Activated CD8-positive, alpha-beta T cell treated with anti-CD3 and anti-CD28 coated beads, Interleukin-2, amount 10 ng/mL, durations not matched to agents 7 days and 5 days (primary cell): Measurements from ENCODE around the gene IFRD2. TPM values are rescaled to one million over a fixed set of nuclear protein-coding genes. Genes with fewer than 3 reads are reported as not detected.
"Not testable (repeated sequence)": the region's sequence is repeated elsewhere in the genome, so short reads cannot be mapped to it uniquely, and the experiment has no call there.

Experiments used
- ATAC-seq: fragments of 150-1000 bp; cut with Tn5 transposase; one replicate; pipeline ENCODE4 v1.10.0; 2021; ENCODE audit warnings: moderate library complexity
- CTCF ChIA-PET: fragments of 350-600 bp; sonication (Branson Sonifier 250); formaldehyde crosslinking; loops from one replicate; lab custom pipeline; 2021; ENCODE audit warnings: antibody characterized with exemption; lab: Charles Lee
- POLR2A ChIA-PET: fragments of 350-600 bp; sonication (Branson Sonifier 250); formaldehyde crosslinking; loops from one replicate; lab custom pipeline; 2021; ENCODE audit warnings: antibody characterized with exemption; lab: Charles Lee
- DNase-seq: peaks from one replicate; pipeline ENCODE4 v3.0.0-alpha.2; 2020
- H3K27ac Mint-ChIP-seq: one replicate; pipeline ENCODE4 v1.8.0; 2021; ENCODE audit warnings: mild to moderate bottlenecking, mixed read lengths
- H3K27me3 Mint-ChIP-seq: one replicate; pipeline ENCODE4 v1.8.0; 2021; ENCODE audit warnings: low read depth, mixed read lengths
- H3K36me3 Mint-ChIP-seq: one replicate; pipeline ENCODE4 v1.8.0; 2021; ENCODE audit warnings: low read depth, mixed read lengths
- H3K4me1 Mint-ChIP-seq: one replicate; pipeline ENCODE4 v1.8.0; 2021; ENCODE audit warnings: low read depth, mixed read lengths
- H3K4me3 Mint-ChIP-seq: one replicate; pipeline ENCODE4 v1.8.0; 2021; ENCODE audit warnings: mild to moderate bottlenecking, mixed read lengths
- H3K9me3 Mint-ChIP-seq: one replicate; pipeline ENCODE4 v1.8.0; 2022; ENCODE audit warnings: mixed read lengths; ENCODE audit not compliant: insufficient read depth
- total RNA-seq, 2 experiments: library from RNA; stranded (reverse); gene quantifications; one replicate each; pipeline ENCODE4 v1.2.3, GENCODE V29; 2021

The IFRD2 gene
- total RNA-seq, 2 experiments from 2014 or later: 81.3 to 85.1 TPM

- Mint-ChIP-seq H3K27me3 (no peaks in the 10 kb centered on the region), H3K4me3 (no peak overlapping the region), H3K36me3 (peaks cover 8% of the 10 kb centered on the region), H3K4me1 (peaks cover 43% of the 10 kb centered on the region), H3K27ac (no peak overlapping the region), H3K9me3 (no peaks in the 10 kb centered on the region)
- ChIA-PET CTCF (interaction anchor here (1.9 to 7.4 kb wide), 3 partner anchors 9 to 92 kb away, joined by 5 to 113 read pairs (median 5); partner anchors contain the start of genes HYAL1, HYAL3, NAA80 and TUSC2), POLR2A (interaction anchor here (1.3 to 3.5 kb wide), 4 partner anchors 9 to 19 kb away, joined by 4 to 14 read pairs (median 11); partner anchors contain the start of genes HYAL3, NAA80 and TUSC2)
- DNase-seq (no peak), ATAC-seq (no peak)
Measured at GRCh38 chr3:50318615-50319014, 26.4 kb upstream of the IFRD2 start.

- POLR2A ChIA-PET: interaction anchor here (1.3 to 3.3 kb wide), 4 partner anchors 10 to 19 kb away, joined by 4 to 13 read pairs (median 10); partner anchors contain the start of gene TUSC2
- ATAC-seq: no peak
- Mint-ChIP-seq H3K4me1 (peaks cover 40% of the 10 kb centered on the region), H3K36me3 (peaks cover 8% of the 10 kb centered on the region), H3K27me3 (no peaks in the 10 kb centered on the region), H3K4me3 (no peak overlapping the region), H3K27ac (no peak overlapping the region), H3K9me3 (no peaks in the 10 kb centered on the region)
- CTCF ChIA-PET: interaction anchor here (1.9 to 7.4 kb wide), 3 partner anchors 10 to 91 kb away, joined by 5 to 113 read pairs (median 5); partner anchors contain the start of genes HYAL1, HYAL3, NAA80 and TUSC2
- no peak for DNase-seq
Measured at GRCh38 chr3:50318163-50318562, 25.9 kb upstream of the IFRD2 start.

GRCh38 chr3:50317300-50317699 is 25.1 kb upstream of the IFRD2 start:
- no peak for ATAC-seq
- H3K27ac Mint-ChIP-seq: peak overlapping the region; percentile 88
- no peak for DNase-seq
- CTCF ChIA-PET: interaction anchor here (1.4 kb wide), 1 partner anchor 28 kb away, joined by 3 read pairs; no protein-coding TSS in a partner anchor
- H3K4me1 Mint-ChIP-seq: peaks cover 35% of the 10 kb centered on the region
- peaks cover 8% of the 10 kb centered on the region for H3K36me3 Mint-ChIP-seq
- POLR2A ChIA-PET: interaction anchor here (1.0 to 3.3 kb wide), 3 partner anchors 11 to 20 kb away, joined by 4 to 13 read pairs (median 12); partner anchors contain the start of genes HYAL3, NAA80 and TUSC2
- H3K4me3 Mint-ChIP-seq: peak overlapping the region; percentile 59
- no peaks in the 10 kb centered on the region for H3K27me3 Mint-ChIP-seq
- no peaks in the 10 kb centered on the region for H3K9me3 Mint-ChIP-seq

GRCh38 chr3:50316657-50317242 is 24.5 kb upstream of the IFRD2 start:
- POLR2A ChIA-PET: interaction anchor here (1.0 to 3.3 kb wide), 3 partner anchors 11 to 21 kb away, joined by 4 to 13 read pairs (median 12); partner anchors contain the start of genes HYAL3, NAA80 and TUSC2
- CTCF ChIA-PET: interaction anchor here (1.4 kb wide), 1 partner anchor 28 kb away, joined by 3 read pairs; no protein-coding TSS in a partner anchor
- peaks cover 33% of the 10 kb centered on the region for H3K4me1 Mint-ChIP-seq
- DNase-seq (peak; percentile 80), ATAC-seq (peak; percentile 63)
- H3K36me3 Mint-ChIP-seq: peaks cover 8% of the 10 kb centered on the region
- no peaks in the 10 kb centered on the region for H3K27me3 Mint-ChIP-seq
- H3K4me3 Mint-ChIP-seq: peak overlapping the region; percentile 59
- H3K9me3 Mint-ChIP-seq: no peaks in the 10 kb centered on the region
- peak overlapping the region; percentile 88 for H3K27ac Mint-ChIP-seq

- H3K36me3 Mint-ChIP-seq: peaks cover 9% of the 10 kb centered on the region
- POLR2A ChIA-PET: interaction anchor here (0.9 to 1.8 kb wide), 2 partner anchors 17 to 23 kb away, joined by 3 to 4 read pairs; no protein-coding TSS in a partner anchor
Measured at GRCh38 chr3:50314816-50315215, 22.6 kb upstream of the IFRD2 start.

GRCh38 chr3:50314342-50314741 is 22.1 kb upstream of the IFRD2 start:
- no peaks in the 10 kb centered on the region for H3K9me3 Mint-ChIP-seq
- ChIA-PET POLR2A (interaction anchor here (1.8 kb wide), 1 partner anchor 16 kb away, joined by 4 read pairs; no protein-coding TSS in a partner anchor), CTCF (interaction anchor here (2.0 kb wide), 1 partner anchor 10 kb away, joined by 7 read pairs; no protein-coding TSS in a partner anchor)
- no peak for ATAC-seq
- peaks cover 7% of the 10 kb centered on the region for H3K36me3 Mint-ChIP-seq
- peaks cover 24% of the 10 kb centered on the region for H3K4me1 Mint-ChIP-seq
- H3K27ac Mint-ChIP-seq: no peak overlapping the region
- no peaks in the 10 kb centered on the region for H3K27me3 Mint-ChIP-seq
- H3K4me3 Mint-ChIP-seq: no peak overlapping the region
- no peak for DNase-seq

More at GRCh38 chr3:50314816-50315215, 22.6 kb upstream of the IFRD2 start:
- H3K4me3 Mint-ChIP-seq: no peak overlapping the region
- ATAC-seq: no peak
- DNase-seq: no peak
- CTCF ChIA-PET: interaction anchor here (1.1 to 2.0 kb wide), 4 partner anchors 9 to 120 kb away, joined by 3 to 9 read pairs (median 6); partner anchors contain the start of genes HYAL3 and NAA80
- H3K4me1 Mint-ChIP-seq: peaks cover 24% of the 10 kb centered on the region
- no peak overlapping the region for H3K27ac Mint-ChIP-seq
- H3K9me3 Mint-ChIP-seq: no peaks in the 10 kb centered on the region
- no peaks in the 10 kb centered on the region for H3K27me3 Mint-ChIP-seq

GRCh38 chr3:50312041-50312440 is 19.8 kb upstream of the IFRD2 start:
- H3K9me3 Mint-ChIP-seq, CTCF ChIA-PET, H3K4me3 Mint-ChIP-seq, H3K27ac Mint-ChIP-seq, POLR2A ChIA-PET, H3K36me3 Mint-ChIP-seq, DNase-seq, H3K27me3 Mint-ChIP-seq, ATAC-seq: not testable (repeated sequence)
- H3K4me1 Mint-ChIP-seq: peaks cover 16% of the 10 kb centered on the region

GRCh38 chr3:50304601-50305000 is 12.4 kb upstream of the IFRD2 start:
- POLR2A ChIA-PET: no interaction called here
- H3K27me3 Mint-ChIP-seq: no peaks in the 10 kb centered on the region
- H3K27ac Mint-ChIP-seq: no peak overlapping the region
- peaks cover 2% of the 10 kb centered on the region for H3K36me3 Mint-ChIP-seq
- H3K9me3 Mint-ChIP-seq: no peaks in the 10 kb centered on the region
- no peak for ATAC-seq
- no peak for DNase-seq
- peaks cover 13% of the 10 kb centered on the region for H3K4me1 Mint-ChIP-seq
- CTCF ChIA-PET: interaction anchor here (2.0 to 10.1 kb wide), 2 partner anchors 17 to 58 kb away, joined by 5 to 113 read pairs; partner anchors contain the start of gene HYAL2
- H3K4me3 Mint-ChIP-seq: no peak overlapping the region

- Mint-ChIP-seq H3K36me3 (no peaks in the 10 kb centered on the region), H3K4me3 (no peak within 1 kb of the TSS), H3K9me3 (no peaks in the 10 kb centered on the region), H3K27me3 (no peaks in the 10 kb centered on the region), H3K4me1 (peaks cover 15% of the 10 kb centered on the region), H3K27ac (no peak within 1 kb of the TSS)
- ATAC-seq (no peak), DNase-seq (peak; percentile 21)
- POLR2A ChIA-PET: interaction anchor here (1.3 kb wide), 1 partner anchor 33 kb away, joined by 3 read pairs; no protein-coding TSS in a partner anchor
- CTCF ChIA-PET: interaction anchor here (10.1 kb wide), 1 partner anchor 18 kb away, joined by 113 read pairs; the partner anchor contains the start of gene HYAL2
Measured at GRCh38 chr3:50303013-50303815, 11.0 kb upstream of the IFRD2 start, which contains the start of gene HYAL1. TSS of gene HYAL1 (minus strand) at chr3:50303574. CDS start at chr3:50302956, 618 bp downstream.

GRCh38 chr3:50302095-50303012 is 10.1 kb upstream of the IFRD2 start:
- H3K4me3 Mint-ChIP-seq: no peak overlapping the region
- no peaks in the 10 kb centered on the region for H3K9me3 Mint-ChIP-seq
- ChIA-PET POLR2A (interaction anchor here (1.3 kb wide), 1 partner anchor 34 kb away, joined by 3 read pairs; no protein-coding TSS in a partner anchor), CTCF (interaction anchor here (10.1 kb wide), 1 partner anchor 19 kb away, joined by 113 read pairs; the partner anchor contains the start of gene HYAL2)
- no peaks in the 10 kb centered on the region for H3K27me3 Mint-ChIP-seq
- DNase-seq (no peak), ATAC-seq (no peak)
- H3K36me3 Mint-ChIP-seq: no peaks in the 10 kb centered on the region
- no peak overlapping the region for H3K27ac Mint-ChIP-seq
- peaks cover 23% of the 10 kb centered on the region for H3K4me1 Mint-ChIP-seq
